HEK293 (cell line): ENCODE results near the gene CLASP2.
A peak's percentile ranks its signal among the peaks of the same experiment; 100 is the strongest.
"Not testable (repeated sequence)": the region's sequence is repeated elsewhere in the genome, so short reads cannot be mapped to it uniquely, and the experiment has no call there.

Experiments
- CTCF ChIA-PET: fragments of 350-600 bp; formaldehyde crosslinking; extraction: SDS; loops from one replicate; lab custom pipeline; 2021; ENCODE audit warnings: antibody characterized with exemption; lab: Yijun Ruan, JAX
- POLR2A ChIA-PET: fragments of 300-600 bp; formaldehyde crosslinking; extraction: SDS; loops from one replicate; lab custom pipeline; 2020; ENCODE audit warnings: antibody characterized with exemption, inconsistent platforms; lab: Yijun Ruan, JAX
- H3K27ac ChIP-seq: fragments of 200-500 bp; sonication (Bioruptor generic); 2 replicates; pipeline ENCODE4 v1.5.1; 2014; ENCODE audit warnings: low read depth, low read length, control low read depth, inconsistent platforms; ENCODE audit errors: extremely low read depth
- H3K36me3 ChIP-seq, 2 experiments: fragments of 200-500 bp in 1 of 2; sonication (Bioruptor generic) in 1 of 2; 1 replicate in 1 of 2; 2 replicates in 1 of 2; pipeline ENCODE4 v1.5.1; 2014 to 2017; ENCODE audit warnings: inconsistent platforms in 2 of 2, low read length in 2 of 2; ENCODE audit not compliant: control insufficient read depth in 2 of 2, insufficient read depth in 1 of 2
- H3K4me1 ChIP-seq: fragments of 200-500 bp; sonication (Bioruptor generic); 2 replicates; pipeline ENCODE4 v1.5.1; 2014; ENCODE audit warnings: mild to moderate bottlenecking, low read length, inconsistent platforms; ENCODE audit not compliant: control insufficient read depth, insufficient read depth
- H3K4me3 ChIP-seq: 2 replicates; pipeline ENCODE4 v1.5.1; 2011; ENCODE audit warnings: low read depth, mild to moderate bottlenecking, control low read depth, low read length, moderate library complexity
- H3K9me3 ChIP-seq: fragments of 200-500 bp; sonication (Bioruptor generic); 2 replicates; pipeline ENCODE4 v1.5.1; 2014; ENCODE audit warnings: low read depth, low read length, inconsistent platforms; ENCODE audit not compliant: control insufficient read depth, insufficient read depth
- EGR2 ChIP-seq: fragments of 450-650 bp; formaldehyde crosslinking; IDR thresholded peaks from 2 replicates; pipeline ENCODE4 v1.5.1; 2016; ENCODE audit warnings: low read depth, missing biosample characterization, missing genetic modification characterization
- GLI2 ChIP-seq: fragments of 450-650 bp; formaldehyde crosslinking; IDR thresholded peaks from 2 replicates; pipeline ENCODE4; 2017; ENCODE audit warnings: missing biosample characterization, missing genetic modification characterization, low read depth, borderline replicate concordance
- WT1 ChIP-seq: fragments of 450-650 bp; formaldehyde crosslinking; IDR thresholded peaks from 2 replicates; pipeline ENCODE4 v1.5.1; 2016; ENCODE audit warnings: missing biosample characterization, missing genetic modification characterization
- ZFP37 ChIP-seq: fragments of 450-650 bp; formaldehyde crosslinking; IDR thresholded peaks from 2 replicates; pipeline ENCODE4 v1.5.1; 2016; ENCODE audit warnings: missing biosample characterization, missing genetic modification characterization
- ZNF133 ChIP-seq: fragments of 450-650 bp; formaldehyde crosslinking; IDR thresholded peaks from 2 replicates; pipeline ENCODE4 v1.5.1; 2016; ENCODE audit warnings: missing biosample characterization, missing genetic modification characterization
- ZNF175 ChIP-seq: fragments of 450-650 bp; formaldehyde crosslinking; IDR thresholded peaks from 2 replicates; pipeline ENCODE4 v1.5.1; 2016; ENCODE audit warnings: missing biosample characterization, missing genetic modification characterization
- ZNF239 ChIP-seq: fragments of 450-650 bp; formaldehyde crosslinking; IDR thresholded peaks from 2 replicates; pipeline ENCODE4 v1.5.1; 2016; ENCODE audit warnings: missing biosample characterization, missing genetic modification characterization
- ZNF24 ChIP-seq: fragments of 450-650 bp; formaldehyde crosslinking; IDR thresholded peaks from 2 replicates; pipeline ENCODE4 v1.5.1; 2016; ENCODE audit warnings: missing biosample characterization, missing genetic modification characterization
- ZNF274 ChIP-seq, 2 experiments: fragments of 200-500 bp in 1 of 2; fragments of 450-650 bp in 1 of 2; sonication (Bioruptor generic) in 1 of 2; formaldehyde crosslinking in 1 of 2; IDR thresholded peaks; 2 replicates each; pipeline versions ENCODE4 v1.5.1 to v1.6.1; 2014 to 2016; ENCODE audit warnings: borderline replicate concordance in 1 of 2, inconsistent platforms in 1 of 2, low read length in 1 of 2, missing biosample characterization in 1 of 2, missing genetic modification characterization in 1 of 2
- ZNF404 ChIP-seq: fragments of 450-650 bp; formaldehyde crosslinking; IDR thresholded peaks from 2 replicates; pipeline ENCODE4 v1.5.1; 2017; ENCODE audit warnings: missing biosample characterization, missing genetic modification characterization
- ZNF48 ChIP-seq: fragments of 450-650 bp; formaldehyde crosslinking; IDR thresholded peaks from 2 replicates; pipeline ENCODE4 v1.5.1; 2016; ENCODE audit warnings: missing biosample characterization, missing genetic modification characterization
- ZNF501 ChIP-seq: fragments of 450-650 bp; formaldehyde crosslinking; IDR thresholded peaks from 2 replicates; pipeline ENCODE4 v1.5.1; 2016; ENCODE audit warnings: missing biosample characterization, missing genetic modification characterization
- ZNF514 ChIP-seq: fragments of 450-650 bp; formaldehyde crosslinking; IDR thresholded peaks from 2 replicates; pipeline ENCODE4 v1.5.1; 2016; ENCODE audit warnings: missing biosample characterization, missing genetic modification characterization
- ZNF707 ChIP-seq: fragments of 450-650 bp; formaldehyde crosslinking; IDR thresholded peaks from 2 replicates; pipeline ENCODE4 v1.5.1; 2016; ENCODE audit warnings: missing biosample characterization, missing genetic modification characterization
- ZNF76 ChIP-seq: fragments of 450-650 bp; formaldehyde crosslinking; IDR thresholded peaks from 2 replicates; pipeline ENCODE4; 2016; ENCODE audit warnings: low read depth, missing biosample characterization, missing genetic modification characterization, borderline replicate concordance
- ZSCAN23 ChIP-seq: fragments of 450-650 bp; formaldehyde crosslinking; IDR thresholded peaks from 2 replicates; pipeline ENCODE4 v1.5.1; 2016; ENCODE audit warnings: missing biosample characterization, missing genetic modification characterization
- TF ChIP-seq, protein P1 (sequence below): fragments of 450-650 bp; formaldehyde crosslinking; IDR thresholded peaks from 2 replicates; pipeline ENCODE4 v1.5.1; 2016; ENCODE audit warnings: missing biosample characterization, missing genetic modification characterization
- TF ChIP-seq, protein P2 (sequence below): fragments of 450-650 bp; formaldehyde crosslinking; IDR thresholded peaks from 2 replicates; pipeline ENCODE4 v1.5.1; 2016; ENCODE audit warnings: missing biosample characterization, missing genetic modification characterization, borderline replicate concordance
- TF ChIP-seq, protein P3 (sequence below): fragments of 450-650 bp; formaldehyde crosslinking; IDR thresholded peaks from 2 replicates; pipeline ENCODE4 v1.5.1; 2016; ENCODE audit warnings: missing biosample characterization, missing genetic modification characterization, low read depth
- TF ChIP-seq, protein P4 (sequence below): fragments of 450-650 bp; formaldehyde crosslinking; IDR thresholded peaks from 2 replicates; pipeline ENCODE4 v1.5.1; 2017; ENCODE audit warnings: missing biosample characterization, missing genetic modification characterization
- TF ChIP-seq, protein P5 (sequence below): fragments of 450-650 bp; formaldehyde crosslinking; IDR thresholded peaks from 2 replicates; pipeline ENCODE4 v1.5.1; 2016; ENCODE audit warnings: missing biosample characterization, missing genetic modification characterization

CLASP2 gene

DNA sequence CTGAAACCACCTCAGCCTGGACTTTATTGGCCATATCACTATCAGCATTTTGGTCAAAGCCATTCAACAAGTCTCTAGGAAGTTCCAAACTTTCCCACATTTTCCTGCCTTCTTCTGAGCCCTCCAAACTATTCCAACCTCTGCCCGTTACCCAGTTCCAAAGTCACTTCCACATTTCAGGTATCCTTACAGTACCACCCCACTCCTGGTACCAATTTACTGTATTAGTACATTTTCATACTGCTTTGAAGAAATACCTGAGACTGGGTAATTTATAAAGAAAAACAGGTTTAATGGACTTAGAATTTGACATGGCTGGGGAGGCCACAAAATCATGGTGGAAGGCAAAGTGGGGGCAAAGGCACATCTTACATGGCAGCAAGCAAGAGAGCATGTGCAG is 36.3 kb upstream of the CLASP2 start:
- H3K4me1 ChIP-seq, H3K9me3 ChIP-seq, H3K36me3 ChIP-seq, CTCF ChIA-PET, H3K4me3 ChIP-seq, POLR2A ChIA-PET, H3K27ac ChIP-seq: not testable (repeated sequence)
- TF ChIP-seq ZNF707 (tag by site-specific recombination) = peak; percentile 94

DNA sequence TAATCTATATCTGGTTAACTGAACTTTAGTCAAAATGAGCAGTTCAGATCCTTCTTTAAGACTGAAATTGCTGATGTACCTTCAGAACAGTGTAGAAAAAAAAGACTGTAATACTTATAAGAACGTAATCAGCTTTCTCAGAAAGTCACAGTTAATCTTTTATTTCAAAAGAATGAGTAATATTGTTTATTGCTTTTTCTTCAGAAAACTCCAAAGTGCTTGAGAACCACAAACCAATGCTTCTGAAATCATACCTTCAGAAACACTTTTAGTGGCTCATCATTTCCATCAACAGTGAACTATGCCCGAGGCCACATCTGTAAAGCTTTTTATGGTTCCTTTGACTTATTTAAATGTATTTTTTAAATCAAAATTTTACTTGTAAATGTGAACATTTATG is 33.3 kb upstream of the CLASP2 start:
- TF ChIP-seq ZNF274 (IDR thresholded peaks at IDR 0.05; ENCODE audit: low read length) = no peak
- TF ChIP-seq ZNF274 (tag by site-specific recombination; IDR thresholded peaks at IDR 0.05; ENCODE audit: borderline replicate concordance) = no peak
- no peak for TF ChIP-seq ZNF239 (tag by site-specific recombination)
- TF ChIP-seq GLI2 (tag by site-specific recombination) = no peak
- TF ChIP-seq ZNF76 = no peak
- no peak for TF ChIP-seq ZNF24 (tag by site-specific recombination)
- TF ChIP-seq, protein P1, sequence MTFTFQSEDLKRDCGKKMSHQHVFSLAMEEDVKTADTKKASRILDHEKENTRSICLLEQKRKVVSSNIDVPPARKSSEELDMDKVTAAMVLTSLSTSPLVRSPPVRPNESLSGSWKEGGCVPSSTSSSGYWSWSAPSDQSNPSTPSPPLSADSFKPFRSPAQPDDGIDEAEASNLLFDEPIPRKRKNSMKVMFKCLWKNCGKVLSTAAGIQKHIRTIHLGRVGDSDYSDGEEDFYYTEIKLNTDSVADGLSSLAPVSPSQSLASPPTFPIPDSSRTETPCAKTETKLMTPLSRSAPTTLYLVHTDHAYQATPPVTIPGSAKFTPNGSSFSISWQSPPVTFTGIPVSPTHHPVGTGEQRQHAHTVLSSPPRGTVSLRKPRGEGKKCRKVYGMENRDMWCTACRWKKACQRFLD (tag by site-specific recombination) = no peak
- no peak for TF ChIP-seq ZNF514
- no peak for TF ChIP-seq ZSCAN23 (tag by site-specific recombination)
- TF ChIP-seq ZNF133 (tag by site-specific recombination) = no peak
- Histone ChIP-seq H3K4me1 (no peaks in the 10 kb centered on the region), H3K9me3 (no peaks in the 10 kb centered on the region), H3K4me3 (no peak overlapping the region), H3K36me3 (no peaks in the 10 kb centered on the region), H3K27ac (no peak overlapping the region)
- POLR2A ChIA-PET = no interaction called here
- CTCF ChIA-PET = interaction anchor here (1.0 to 1.4 kb wide), 2 partner anchors 11 to 36 kb away, joined by 3 to 5 read pairs; no protein-coding TSS in a partner anchor

DNA sequence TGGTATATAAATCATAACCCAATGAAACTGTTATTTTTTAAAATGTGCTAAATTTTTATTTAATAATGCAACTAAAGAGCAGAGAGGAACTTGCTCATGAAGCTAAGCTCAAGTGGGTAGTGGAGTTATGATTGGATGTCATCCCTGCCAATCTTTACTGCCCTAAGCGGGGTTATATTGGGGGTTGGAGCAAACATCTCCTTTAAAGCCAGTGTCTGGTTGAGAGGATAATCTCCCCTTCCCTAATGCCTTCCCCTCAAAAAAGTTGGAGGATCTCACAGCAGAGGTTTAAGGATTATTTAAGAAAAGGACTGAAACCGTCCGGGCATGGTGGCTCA is 32.1 kb upstream of the CLASP2 start:
- no peak overlapping the region for H3K27ac ChIP-seq
- TF ChIP-seq EGR2 (tag by site-specific recombination) = no peak
- no peak for TF ChIP-seq WT1 (tag by site-specific recombination)
- TF ChIP-seq ZFP37 (tag by site-specific recombination) = no peak
- no peak for TF ChIP-seq ZNF404 (tag by site-specific recombination)
- TF ChIP-seq ZNF175 (tag by site-specific recombination) = no peak
- no peak for TF ChIP-seq ZNF501 (tag by site-specific recombination)
- TF ChIP-seq, protein P2, sequence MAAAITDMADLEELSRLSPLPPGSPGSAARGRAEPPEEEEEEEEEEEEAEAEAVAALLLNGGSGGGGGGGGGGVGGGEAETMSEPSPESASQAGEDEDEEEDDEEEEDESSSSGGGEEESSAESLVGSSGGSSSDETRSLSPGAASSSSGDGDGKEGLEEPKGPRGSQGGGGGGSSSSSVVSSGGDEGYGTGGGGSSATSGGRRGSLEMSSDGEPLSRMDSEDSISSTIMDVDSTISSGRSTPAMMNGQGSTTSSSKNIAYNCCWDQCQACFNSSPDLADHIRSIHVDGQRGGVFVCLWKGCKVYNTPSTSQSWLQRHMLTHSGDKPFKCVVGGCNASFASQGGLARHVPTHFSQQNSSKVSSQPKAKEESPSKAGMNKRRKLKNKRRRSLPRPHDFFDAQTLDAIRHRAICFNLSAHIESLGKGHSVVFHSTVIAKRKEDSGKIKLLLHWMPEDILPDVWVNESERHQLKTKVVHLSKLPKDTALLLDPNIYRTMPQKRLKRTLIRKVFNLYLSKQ = no peak
- TF ChIP-seq ZNF707 (tag by site-specific recombination) = no peak
- TF ChIP-seq, protein P3, sequence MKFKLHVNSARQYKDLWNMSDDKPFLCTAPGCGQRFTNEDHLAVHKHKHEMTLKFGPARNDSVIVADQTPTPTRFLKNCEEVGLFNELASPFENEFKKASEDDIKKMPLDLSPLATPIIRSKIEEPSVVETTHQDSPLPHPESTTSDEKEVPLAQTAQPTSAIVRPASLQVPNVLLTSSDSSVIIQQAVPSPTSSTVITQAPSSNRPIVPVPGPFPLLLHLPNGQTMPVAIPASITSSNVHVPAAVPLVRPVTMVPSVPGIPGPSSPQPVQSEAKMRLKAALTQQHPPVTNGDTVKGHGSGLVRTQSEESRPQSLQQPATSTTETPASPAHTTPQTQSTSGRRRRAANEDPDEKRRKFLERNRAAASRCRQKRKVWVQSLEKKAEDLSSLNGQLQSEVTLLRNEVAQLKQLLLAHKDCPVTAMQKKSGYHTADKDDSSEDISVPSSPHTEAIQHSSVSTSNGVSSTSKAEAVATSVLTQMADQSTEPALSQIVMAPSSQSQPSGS (tag by site-specific recombination) = no peak
- TF ChIP-seq, protein P4, sequence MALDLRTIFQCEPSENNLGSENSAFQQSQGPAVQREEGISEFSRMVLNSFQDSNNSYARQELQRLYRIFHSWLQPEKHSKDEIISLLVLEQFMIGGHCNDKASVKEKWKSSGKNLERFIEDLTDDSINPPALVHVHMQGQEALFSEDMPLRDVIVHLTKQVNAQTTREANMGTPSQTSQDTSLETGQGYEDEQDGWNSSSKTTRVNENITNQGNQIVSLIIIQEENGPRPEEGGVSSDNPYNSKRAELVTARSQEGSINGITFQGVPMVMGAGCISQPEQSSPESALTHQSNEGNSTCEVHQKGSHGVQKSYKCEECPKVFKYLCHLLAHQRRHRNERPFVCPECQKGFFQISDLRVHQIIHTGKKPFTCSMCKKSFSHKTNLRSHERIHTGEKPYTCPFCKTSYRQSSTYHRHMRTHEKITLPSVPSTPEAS (tag by site-specific recombination) = no peak
- TF ChIP-seq, protein P5, sequence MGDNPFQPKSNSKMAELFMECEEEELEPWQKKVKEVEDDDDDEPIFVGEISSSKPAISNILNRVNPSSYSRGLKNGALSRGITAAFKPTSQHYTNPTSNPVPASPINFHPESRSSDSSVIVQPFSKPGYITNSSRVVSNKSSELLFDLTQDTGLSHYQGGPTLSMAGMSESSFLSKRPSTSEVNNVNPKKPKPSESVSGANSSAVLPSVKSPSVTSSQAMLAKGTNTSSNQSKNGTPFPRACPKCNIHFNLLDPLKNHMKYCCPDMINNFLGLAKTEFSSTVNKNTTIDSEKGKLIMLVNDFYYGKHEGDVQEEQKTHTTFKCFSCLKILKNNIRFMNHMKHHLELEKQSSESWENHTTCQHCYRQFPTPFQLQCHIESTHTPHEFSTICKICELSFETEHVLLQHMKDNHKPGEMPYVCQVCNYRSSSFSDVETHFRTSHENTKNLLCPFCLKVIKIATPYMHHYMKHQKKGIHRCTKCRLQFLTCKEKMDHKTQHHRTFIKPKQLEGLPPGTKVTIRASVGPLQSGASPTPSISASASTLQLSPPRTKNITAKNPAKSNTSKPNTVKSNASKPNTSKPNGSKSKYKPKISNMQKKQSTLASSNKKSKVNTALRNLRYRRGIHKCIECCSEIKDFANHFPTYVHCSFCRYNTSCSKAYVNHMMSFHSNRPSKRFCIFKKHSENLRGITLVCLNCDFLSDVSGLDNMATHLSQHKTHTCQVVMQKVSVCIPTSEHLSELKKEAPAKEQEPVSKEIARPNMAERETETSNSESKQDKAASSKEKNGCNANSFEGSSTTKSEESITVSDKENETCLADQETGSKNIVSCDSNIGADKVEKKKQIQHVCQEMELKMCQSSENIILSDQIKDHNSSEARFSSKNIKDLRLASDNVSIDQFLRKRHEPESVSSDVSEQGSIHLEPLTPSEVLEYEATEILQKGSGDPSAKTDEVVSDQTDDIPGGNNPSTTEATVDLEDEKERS = no peak
- no peak for TF ChIP-seq ZNF48 (tag by site-specific recombination)
- H3K4me3 ChIP-seq = no peak overlapping the region
- H3K4me1 ChIP-seq = no peaks in the 10 kb centered on the region
- ChIA-PET CTCF (interaction anchor here (0.6 kb wide), 1 partner anchor 37 kb away, joined by 3 read pairs; no protein-coding TSS in a partner anchor), POLR2A (interaction anchor here (0.7 kb wide), 1 partner anchor 106 kb away, joined by 6 read pairs; no protein-coding TSS in a partner anchor)
- H3K9me3 ChIP-seq = no peaks in the 10 kb centered on the region
- H3K36me3 ChIP-seq = no peaks in the 10 kb centered on the region
